ENCODE results near the gene S100A6.

S100A6 gene

DNA sequence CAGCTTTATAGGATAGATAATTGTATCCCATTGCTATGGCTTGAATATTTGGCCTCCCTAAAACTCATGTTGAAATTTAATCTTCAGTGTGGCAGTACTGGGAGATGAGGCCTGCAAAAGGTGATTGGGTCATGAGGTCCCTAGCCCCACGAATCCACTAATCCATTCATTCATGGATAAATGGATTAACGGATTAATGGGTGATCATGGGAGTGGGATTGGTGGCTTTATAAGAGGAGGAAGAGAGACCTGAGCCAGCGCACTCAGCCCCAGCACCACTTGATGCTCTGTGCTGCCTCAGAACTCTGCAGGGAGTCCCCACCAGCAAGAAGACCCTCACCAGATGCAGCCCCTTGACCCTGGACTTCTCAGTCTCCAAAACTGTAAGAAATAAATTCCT, 32.0 kb downstream of the S100A6 start:
- DNase-seq (ENCODE audit: low read depth) = no peak

DNA sequence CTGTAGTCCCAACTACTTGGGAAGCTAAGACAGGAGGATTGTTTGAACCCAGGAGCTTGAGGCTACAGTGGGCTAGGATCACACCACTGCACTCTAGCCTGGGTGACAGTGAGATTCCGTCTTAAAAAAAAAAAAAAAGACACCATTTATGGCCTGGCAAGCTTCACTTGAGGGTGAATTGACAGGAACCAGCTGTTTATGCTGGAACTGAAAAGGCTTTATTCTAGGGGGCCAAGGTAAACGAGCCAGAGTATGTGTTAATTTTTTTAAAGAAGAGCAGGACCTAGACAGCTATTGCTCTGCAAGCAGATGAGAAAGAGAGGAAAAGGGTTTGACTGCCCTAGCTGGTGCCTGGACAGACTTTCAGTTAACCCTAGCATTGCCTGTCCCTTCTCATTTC, 37.0 kb downstream of the S100A6 start:
- no peak for DNase-seq (ENCODE audit: low read depth)

DNA sequence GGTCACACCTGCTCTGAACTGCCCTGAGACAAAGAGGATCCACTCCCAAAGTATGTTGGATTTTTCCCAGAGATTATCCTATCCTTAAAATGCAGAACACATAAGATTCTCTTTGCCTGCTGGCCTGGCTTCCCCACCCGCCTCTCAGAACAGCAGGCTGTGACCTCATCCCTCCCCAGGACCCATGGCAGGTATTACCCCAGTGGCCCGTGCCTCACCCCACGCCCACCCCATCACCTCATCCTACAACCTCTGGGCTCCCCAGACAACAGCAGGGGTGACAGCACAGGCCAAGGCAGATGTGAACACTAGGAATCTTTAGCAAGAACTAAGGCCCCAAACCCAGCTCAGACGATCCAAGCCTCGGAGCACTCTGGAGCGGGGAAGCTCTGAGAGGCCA, 40.3 kb downstream of the S100A6 start:
- DNase-seq (ENCODE audit: low read depth) = no peak

DNA sequence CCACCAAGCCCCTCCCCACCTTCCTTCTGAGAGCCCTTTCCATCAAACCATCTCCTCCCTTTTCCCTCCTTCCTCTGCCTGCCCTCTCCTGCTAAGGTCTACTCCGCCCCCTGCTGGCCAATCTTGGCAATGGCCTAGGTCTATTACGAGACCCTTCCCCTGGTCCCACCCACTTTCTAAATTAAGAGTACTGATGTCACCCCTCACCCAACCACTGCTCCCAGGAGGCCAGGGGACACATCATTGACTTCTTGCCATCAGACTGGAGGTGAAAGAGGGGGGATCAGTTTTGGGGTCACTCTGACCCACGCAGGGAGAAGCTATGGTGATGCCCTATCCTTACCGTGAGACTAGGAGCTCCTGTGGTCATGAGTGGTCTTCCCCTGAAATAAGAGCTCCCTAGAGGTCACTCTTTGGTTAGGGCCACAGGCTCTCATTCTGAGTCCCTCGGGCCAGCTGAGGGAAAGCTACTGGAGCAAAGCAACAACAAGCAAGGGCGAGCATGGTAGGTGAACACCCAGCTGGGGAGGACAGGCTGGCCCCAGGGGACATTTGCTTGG, 40.7 kb downstream of the S100A6 start:
- DNase-seq (ENCODE audit: low read depth) = peak; percentile 30

DNA sequence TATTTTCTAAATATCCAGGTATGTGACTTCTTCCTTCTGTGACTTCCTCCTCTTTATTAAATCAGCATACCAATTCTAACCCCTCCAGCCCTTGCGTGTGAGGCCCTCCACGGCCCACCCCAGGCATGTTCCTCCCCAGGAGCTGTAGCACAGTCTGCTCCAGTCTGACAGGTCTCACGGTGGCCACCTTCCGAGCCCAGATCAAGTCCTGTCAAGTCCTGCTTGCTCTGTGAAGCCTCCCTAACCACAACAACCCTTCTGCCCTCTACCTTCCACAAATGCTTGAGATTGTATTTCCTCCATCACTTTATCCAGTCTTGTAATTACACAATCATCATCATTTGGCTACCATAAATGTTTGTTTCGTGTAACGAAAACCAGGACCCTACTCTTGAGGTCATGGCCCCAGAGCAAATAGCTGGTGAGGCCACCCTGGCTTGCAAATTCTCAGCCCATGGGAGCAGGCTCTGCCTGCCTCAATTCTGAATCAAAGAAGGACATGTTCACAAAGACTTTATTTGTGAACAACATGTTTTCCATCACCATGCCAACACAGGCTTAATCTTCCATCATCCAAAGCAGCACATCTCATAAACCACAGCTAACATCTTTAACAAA, 42.3 kb downstream of the S100A6 start:
- DNase-seq (ENCODE audit: low read depth) = no peak

DNA sequence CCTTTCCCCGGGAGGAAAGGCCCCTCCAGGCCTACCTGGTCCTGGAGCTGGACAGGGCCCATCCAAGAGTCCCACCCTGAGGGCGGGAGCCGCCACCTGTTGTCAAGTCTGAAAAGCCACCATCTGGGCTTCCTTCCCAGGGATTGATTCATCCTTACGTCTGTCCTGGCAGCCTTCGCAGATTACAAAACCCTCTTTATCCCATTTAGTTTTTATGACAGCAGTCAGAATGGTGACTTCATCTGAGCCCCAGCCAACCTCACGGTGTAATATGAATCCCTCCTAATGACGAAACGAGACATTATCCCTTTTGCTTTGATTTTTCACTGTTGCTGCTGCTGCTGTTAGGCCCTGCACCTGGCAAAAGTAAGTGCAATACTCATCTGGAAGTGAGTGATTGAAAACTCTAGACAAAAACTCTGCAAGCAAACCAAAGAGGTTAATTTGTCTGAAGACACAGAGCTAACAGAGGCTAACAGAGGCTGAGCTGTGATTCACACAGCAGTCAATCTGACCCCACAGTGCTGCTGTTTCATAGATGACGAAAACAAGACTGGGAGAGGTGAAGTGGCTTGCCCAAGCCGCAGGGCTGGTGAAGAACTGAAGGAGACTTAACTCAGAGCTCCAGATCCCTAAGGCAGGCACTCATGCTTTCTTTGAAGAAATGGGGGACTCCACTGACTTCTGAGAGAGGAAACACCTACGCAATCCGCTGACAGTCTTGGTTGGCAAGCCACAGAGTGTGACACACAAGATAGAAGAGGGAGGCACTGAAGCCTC, 45.3 kb downstream of the S100A6 start:
- DNase-seq (ENCODE audit: low read depth) = peak; percentile 81

DNA sequence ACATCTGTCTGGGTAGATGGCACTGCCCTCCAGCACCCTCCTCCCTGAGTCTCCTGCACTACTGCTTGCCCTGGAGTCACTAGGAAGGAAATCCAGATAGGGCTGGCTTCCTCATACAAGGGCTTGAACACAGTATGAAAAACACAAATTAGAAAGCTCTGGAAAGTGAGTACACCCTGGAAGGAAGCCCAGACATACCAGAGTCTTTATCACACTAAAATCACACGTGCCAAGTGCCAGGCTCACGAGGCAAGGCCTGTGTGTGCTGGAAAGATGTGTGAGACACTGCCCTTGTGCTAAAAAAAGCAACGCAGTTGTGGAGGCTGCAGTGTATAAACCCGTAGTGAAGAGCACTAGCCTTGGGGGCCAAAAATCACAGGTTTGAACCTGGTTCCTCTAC, 47.1 kb downstream of the S100A6 start:
- no peak for DNase-seq (ENCODE audit: low read depth)

DNA sequence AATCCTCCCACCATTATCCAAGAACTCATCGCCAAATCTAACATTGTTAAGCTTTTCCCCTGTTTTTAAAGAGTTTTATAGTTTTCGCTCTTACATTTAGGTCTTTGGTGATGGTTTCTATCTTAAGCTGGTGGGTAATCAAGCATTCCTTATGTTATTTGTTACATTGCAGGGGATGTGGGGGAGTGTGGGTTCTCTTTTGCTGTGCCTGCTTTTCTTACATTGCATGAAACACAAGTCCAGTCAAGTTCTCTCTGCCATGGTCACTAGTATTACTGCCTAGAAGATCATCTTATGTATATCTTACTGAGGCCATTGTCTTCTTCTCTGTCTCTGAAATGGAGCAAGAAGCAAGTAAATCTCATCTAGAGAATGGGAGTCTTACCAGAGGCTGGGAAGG, 48.1 kb downstream of the S100A6 start:
- no peak for DNase-seq (ENCODE audit: low read depth)

DNA sequence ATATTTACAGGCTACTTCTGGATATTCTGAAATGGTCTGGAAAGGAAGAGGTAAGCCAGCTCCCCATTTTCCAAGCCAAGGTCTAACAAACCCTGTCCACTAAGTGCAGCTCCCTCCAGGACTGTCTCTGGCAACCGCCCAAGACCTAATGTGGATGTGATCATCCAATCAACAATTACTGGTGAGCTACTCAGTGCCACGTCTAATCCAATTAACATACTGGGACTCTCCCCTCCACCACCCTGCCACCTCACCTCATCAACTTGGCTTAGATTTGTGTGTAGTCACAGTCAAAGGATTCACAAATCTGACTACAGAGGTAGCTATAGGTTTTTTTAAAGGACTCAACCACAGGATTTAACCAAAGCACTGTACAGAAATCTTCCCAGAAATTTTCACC, 49.9 kb downstream of the S100A6 start:
- DNase-seq (ENCODE audit: low read depth) = no peak

Data from fibroblast of the conjunctiva (primary cell).